GM12878 (cell line): ENCODE data around the gene ACAP1. TPM values are rescaled to one million over a fixed set of nuclear protein-coding genes. Genes with fewer than 3 reads are reported as not detected.

ENCODE experiments used
- BACH1 ChIP-seq: fragments of 450-650 bp; IDR thresholded peaks from 2 replicates; pipeline ENCODE4 v1.6.1; 2017; ENCODE audit warnings: mild to moderate bottlenecking, borderline replicate concordance
- CEBPZ ChIP-seq: fragments of 150-350 bp; IDR thresholded peaks from 2 replicates; pipeline ENCODE4 v1.6.1; 2016; ENCODE audit warnings: low read depth, low read length
- CHD1 ChIP-seq: IDR thresholded peaks from 2 replicates; pipeline ENCODE4 v1.6.1; 2012; ENCODE audit warnings: low read depth, low read length, improper control_type of control experiment
- CREM ChIP-seq: IDR thresholded peaks from 2 replicates; pipeline ENCODE4 v1.6.1; 2014; ENCODE audit warnings: antibody characterized with exemption, low read depth
- EZH2 ChIP-seq: IDR thresholded peaks from 2 replicates; pipeline ENCODE4 v1.6.1; 2012; ENCODE audit warnings: low read depth, mild to moderate bottlenecking, control low read depth, inconsistent platforms, low read length, borderline replicate concordance; ENCODE audit not compliant: control insufficient read depth
- FOXK2 ChIP-seq: fragments of 450-650 bp; IDR thresholded peaks from 2 replicates; pipeline ENCODE4 v1.6.1; 2017; ENCODE audit warnings: mild to moderate bottlenecking, moderate library complexity
- RBBP5 ChIP-seq: fragments of 200-600 bp; sonication (generic); conservative IDR thresholded peaks from 2 replicates; pipeline ENCODE4 v1.6.1; 2016
- STAT1 ChIP-seq: fragments of 450-650 bp; conservative IDR thresholded peaks from 2 replicates; pipeline ENCODE4 v1.6.1; 2014; ENCODE audit warnings: antibody characterized with exemption, mild to moderate bottlenecking
- TAF1 ChIP-seq: IDR thresholded peaks from 2 replicates; pipeline ENCODE4 v1.6.1; 2011; ENCODE audit warnings: mild to moderate bottlenecking, low read depth, low read length, borderline replicate concordance
- ZBTB11 ChIP-seq: fragments of 450-650 bp; formaldehyde crosslinking; IDR thresholded peaks from 2 replicates; pipeline ENCODE4 v1.5.0; 2022; ENCODE audit warnings: mild to moderate bottlenecking, missing genetic modification characterization
- ZSCAN29 ChIP-seq: fragments of 450-650 bp; IDR thresholded peaks from 2 replicates; pipeline ENCODE4 v1.6.1; 2017; ENCODE audit warnings: mild to moderate bottlenecking, moderate library complexity
- polyA plus RNA-seq, 11 experiments: library from polyadenylated mRNA; depleted of rRNA in 4 of 11; unstranded in 6 of 11; stranded (reverse) in 5 of 11; fragments of >200 nt; fragmentation: Nextera tagmentation in 4 of 11; fragmentation: Illumina TruSeq in 1 of 11; extraction: Ambion mirVana in 4 of 11; extraction: Trizol in 1 of 11; gene quantifications; 1 replicate in 1 of 11; 2 replicates in 10 of 11; pipeline versions ENCODE4 v1.2.1 to v1.2.3, GENCODE V29; 2011 to 2016; ENCODE audit warnings: inconsistent platforms in 2 of 11, missing spikeins in 2 of 11, low read depth in 1 of 11
- total RNA-seq, 4 experiments: library from RNA; depleted of rRNA in 3 of 4; stranded (reverse); fragments of >200 nt in 3 of 4; fragmentation: Illumina TruSeq in 1 of 4; extraction: Trizol in 1 of 4; gene quantifications; 2 replicates each; pipeline versions ENCODE4 v1.2.1 to v1.2.3, GENCODE V29; 2013 to 2021
- TF ChIP-seq, protein P1 (sequence below): fragments of 450-650 bp; formaldehyde crosslinking; IDR thresholded peaks from 2 replicates; pipeline ENCODE4 v1.4.0; 2020; ENCODE audit warnings: mild to moderate bottlenecking, moderate library complexity
- TF ChIP-seq, protein P2 (sequence below): fragments of 450-650 bp; IDR thresholded peaks from 2 replicates; pipeline ENCODE4 v1.6.1; 2017; ENCODE audit warnings: antibody characterized with exemption, mild to moderate bottlenecking, moderate library complexity

Gene ACAP1
- total and polyA plus RNA-seq, 10 of the 15 experiments (the other 5 are each of a cell fraction or from before 2014, with no cell fraction given) = 5.7 to 245 (median 118) TPM

- TF ChIP-seq CEBPZ (no peak), CHD1 (no peak), FOXK2 (no peak), RBBP5 (no peak), EZH2 (no peak), ZBTB11 (CRISPR knock-in tag) (no peak), TAF1 (peak; percentile 13; the same call in 1 of the 2 replicates), BACH1 (peak; percentile 44; the same call in 1 of the 2 replicates), ZSCAN29 (no peak), STAT1 (0 out of 2 replicates have a peak, but pooled peaks have one; percentile 43), CREM (no peak; the same call in 1 of the 2 replicates)
- TF ChIP-seq, protein P1, sequence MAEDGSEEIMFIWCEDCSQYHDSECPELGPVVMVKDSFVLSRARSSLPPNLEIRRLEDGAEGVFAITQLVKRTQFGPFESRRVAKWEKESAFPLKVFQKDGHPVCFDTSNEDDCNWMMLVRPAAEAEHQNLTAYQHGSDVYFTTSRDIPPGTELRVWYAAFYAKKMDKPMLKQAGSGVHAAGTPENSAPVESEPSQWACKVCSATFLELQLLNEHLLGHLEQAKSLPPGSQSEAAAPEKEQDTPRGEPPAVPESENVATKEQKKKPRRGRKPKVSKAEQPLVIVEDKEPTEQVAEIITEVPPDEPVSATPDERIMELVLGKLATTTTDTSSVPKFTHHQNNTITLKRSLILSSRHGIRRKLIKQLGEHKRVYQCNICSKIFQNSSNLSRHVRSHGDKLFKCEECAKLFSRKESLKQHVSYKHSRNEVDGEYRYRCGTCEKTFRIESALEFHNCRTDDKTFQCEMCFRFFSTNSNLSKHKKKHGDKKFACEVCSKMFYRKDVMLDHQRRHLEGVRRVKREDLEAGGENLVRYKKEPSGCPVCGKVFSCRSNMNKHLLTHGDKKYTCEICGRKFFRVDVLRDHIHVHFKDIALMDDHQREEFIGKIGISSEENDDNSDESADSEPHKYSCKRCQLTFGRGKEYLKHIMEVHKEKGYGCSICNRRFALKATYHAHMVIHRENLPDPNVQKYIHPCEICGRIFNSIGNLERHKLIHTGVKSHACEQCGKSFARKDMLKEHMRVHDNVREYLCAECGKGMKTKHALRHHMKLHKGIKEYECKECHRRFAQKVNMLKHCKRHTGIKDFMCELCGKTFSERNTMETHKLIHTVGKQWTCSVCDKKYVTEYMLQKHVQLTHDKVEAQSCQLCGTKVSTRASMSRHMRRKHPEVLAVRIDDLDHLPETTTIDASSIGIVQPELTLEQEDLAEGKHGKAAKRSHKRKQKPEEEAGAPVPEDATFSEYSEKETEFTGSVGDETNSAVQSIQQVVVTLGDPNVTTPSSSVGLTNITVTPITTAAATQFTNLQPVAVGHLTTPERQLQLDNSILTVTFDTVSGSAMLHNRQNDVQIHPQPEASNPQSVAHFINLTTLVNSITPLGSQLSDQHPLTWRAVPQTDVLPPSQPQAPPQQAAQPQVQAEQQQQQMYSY (CRISPR knock-in tag) = no peak
- TF ChIP-seq, protein P2, sequence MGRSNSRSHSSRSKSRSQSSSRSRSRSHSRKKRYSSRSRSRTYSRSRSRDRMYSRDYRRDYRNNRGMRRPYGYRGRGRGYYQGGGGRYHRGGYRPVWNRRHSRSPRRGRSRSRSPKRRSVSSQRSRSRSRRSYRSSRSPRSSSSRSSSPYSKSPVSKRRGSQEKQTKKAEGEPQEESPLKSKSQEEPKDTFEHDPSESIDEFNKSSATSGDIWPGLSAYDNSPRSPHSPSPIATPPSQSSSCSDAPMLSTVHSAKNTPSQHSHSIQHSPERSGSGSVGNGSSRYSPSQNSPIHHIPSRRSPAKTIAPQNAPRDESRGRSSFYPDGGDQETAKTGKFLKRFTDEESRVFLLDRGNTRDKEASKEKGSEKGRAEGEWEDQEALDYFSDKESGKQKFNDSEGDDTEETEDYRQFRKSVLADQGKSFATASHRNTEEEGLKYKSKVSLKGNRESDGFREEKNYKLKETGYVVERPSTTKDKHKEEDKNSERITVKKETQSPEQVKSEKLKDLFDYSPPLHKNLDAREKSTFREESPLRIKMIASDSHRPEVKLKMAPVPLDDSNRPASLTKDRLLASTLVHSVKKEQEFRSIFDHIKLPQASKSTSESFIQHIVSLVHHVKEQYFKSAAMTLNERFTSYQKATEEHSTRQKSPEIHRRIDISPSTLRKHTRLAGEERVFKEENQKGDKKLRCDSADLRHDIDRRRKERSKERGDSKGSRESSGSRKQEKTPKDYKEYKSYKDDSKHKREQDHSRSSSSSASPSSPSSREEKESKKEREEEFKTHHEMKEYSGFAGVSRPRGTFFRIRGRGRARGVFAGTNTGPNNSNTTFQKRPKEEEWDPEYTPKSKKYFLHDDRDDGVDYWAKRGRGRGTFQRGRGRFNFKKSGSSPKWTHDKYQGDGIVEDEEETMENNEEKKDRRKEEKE = no peak
These were observed 58.3 kb downstream of the ACAP1 start, which contains the start of gene PLSCR3 (continued) for GRCh38 chr17:7394452-7395191.
